ENCODE results near the gene ARHGAP20.

DNA sequence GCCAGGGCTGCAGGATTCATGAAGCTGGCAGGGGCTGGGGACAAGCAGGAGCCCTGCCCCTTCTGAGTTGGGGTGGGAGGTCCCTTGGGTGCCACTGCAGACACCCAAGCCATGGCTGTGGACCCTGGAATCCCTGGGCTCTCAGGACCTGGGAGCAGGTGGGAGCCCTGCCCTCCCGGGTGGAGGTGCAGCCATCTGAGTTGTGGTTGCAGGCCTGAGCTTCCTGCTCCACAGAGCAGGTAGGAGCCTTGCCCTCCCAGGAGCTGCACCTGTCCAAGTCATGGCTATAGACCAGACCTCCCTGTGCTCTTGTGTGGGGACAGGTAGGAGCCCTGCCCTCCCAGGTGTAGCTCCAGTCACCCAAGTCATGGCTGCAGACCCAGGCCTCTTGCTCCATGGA, 113.5 kb downstream of the ARHGAP20 start:
- TF ChIP-seq CTCF (conservative IDR thresholded peaks at IDR 0.05): no peak
- TF ChIP-seq EZH2 (IDR thresholded peaks at IDR 0.05; ENCODE audit: low read depth): no peak

Data from PC-9 (cell line).